ENCODE data around the gene ZNF766. TPM values are rescaled to one million over a fixed set of nuclear protein-coding genes. Genes with fewer than 3 reads are reported as not detected.

ZNF766 gene
- total and polyA plus RNA-seq, 9 of the 15 experiments (the other 6 are each of a cell fraction or from before 2014, with no cell fraction given), result 6.7 to 23.0 (median 11.2) TPM

DNA sequence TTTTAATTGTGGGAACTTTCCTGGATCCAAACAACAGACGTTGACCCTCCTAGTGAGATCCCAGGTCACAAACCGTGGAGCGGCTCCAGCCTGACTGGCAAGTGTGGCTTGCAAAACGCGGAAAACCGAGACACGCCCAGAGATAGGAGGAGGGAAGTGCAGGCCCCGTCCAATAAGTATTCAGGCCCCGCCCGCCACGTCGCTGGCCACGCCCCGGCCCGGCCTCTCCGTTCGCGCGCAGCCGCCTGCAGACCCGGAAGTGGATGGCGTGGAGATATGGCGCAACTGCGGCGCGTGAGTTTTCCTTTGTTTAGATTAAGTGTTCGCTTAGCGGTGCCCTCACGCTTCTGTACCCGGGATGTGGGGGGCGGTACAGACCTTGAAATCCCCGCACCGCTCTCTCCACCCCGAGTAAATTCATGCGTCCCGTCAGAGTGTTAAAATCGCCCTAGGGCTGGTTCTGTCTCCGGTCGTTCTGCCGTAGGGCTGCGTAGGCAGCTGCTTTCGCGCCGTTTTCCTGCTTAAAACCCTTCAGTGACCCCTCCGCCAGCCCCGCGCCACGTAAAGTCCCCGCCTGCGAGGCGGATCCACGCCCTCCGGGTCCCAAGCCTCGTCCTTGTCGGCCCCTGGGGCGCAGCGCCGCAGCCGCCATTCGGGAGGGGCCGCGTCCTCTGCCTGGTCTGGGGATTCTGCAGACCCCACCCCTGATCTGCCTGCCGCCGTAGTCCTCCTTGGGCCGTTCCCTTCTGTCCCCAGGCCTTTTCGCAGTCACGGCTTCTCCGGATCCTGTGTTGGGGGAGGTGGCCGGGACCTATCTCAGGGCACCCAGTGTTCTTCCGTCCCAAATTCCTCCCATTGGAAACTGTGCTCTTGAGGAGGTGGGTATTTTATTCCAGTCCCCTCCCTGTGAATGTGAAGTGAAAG is at the start of gene ZNF766 (continued):
- no peak for TF ChIP-seq ZNF143 (CRISPR knock-in tag; IDR thresholded peaks at IDR 0.05)
- TF ChIP-seq, protein P1, sequence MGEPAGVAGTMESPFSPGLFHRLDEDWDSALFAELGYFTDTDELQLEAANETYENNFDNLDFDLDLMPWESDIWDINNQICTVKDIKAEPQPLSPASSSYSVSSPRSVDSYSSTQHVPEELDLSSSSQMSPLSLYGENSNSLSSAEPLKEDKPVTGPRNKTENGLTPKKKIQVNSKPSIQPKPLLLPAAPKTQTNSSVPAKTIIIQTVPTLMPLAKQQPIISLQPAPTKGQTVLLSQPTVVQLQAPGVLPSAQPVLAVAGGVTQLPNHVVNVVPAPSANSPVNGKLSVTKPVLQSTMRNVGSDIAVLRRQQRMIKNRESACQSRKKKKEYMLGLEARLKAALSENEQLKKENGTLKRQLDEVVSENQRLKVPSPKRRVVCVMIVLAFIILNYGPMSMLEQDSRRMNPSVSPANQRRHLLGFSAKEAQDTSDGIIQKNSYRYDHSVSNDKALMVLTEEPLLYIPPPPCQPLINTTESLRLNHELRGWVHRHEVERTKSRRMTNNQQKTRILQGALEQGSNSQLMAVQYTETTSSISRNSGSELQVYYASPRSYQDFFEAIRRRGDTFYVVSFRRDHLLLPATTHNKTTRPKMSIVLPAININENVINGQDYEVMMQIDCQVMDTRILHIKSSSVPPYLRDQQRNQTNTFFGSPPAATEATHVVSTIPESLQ (CRISPR knock-in tag; IDR thresholded peaks at IDR 0.05), result no peak
- TF ChIP-seq KHSRP (IDR thresholded peaks at IDR 0.05), result no peak
- TF ChIP-seq HLTF (IDR thresholded peaks at IDR 0.05), result no peak
- no peak for TF ChIP-seq CC2D1A (IDR thresholded peaks at IDR 0.05)
- TF ChIP-seq POLR3G (IDR thresholded peaks at IDR 0.05; ENCODE audit: extremely low read depth, insufficient read length, insufficient replicate concordance), result no peak
- TF ChIP-seq, protein P2, sequence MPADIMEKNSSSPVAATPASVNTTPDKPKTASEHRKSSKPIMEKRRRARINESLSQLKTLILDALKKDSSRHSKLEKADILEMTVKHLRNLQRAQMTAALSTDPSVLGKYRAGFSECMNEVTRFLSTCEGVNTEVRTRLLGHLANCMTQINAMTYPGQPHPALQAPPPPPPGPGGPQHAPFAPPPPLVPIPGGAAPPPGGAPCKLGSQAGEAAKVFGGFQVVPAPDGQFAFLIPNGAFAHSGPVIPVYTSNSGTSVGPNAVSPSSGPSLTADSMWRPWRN (IDR thresholded peaks at IDR 0.05; ENCODE audit: low read depth), result no peak
- TF ChIP-seq TEAD2 (tag; IDR thresholded peaks at IDR 0.05), result no peak
- TF ChIP-seq, protein P3, sequence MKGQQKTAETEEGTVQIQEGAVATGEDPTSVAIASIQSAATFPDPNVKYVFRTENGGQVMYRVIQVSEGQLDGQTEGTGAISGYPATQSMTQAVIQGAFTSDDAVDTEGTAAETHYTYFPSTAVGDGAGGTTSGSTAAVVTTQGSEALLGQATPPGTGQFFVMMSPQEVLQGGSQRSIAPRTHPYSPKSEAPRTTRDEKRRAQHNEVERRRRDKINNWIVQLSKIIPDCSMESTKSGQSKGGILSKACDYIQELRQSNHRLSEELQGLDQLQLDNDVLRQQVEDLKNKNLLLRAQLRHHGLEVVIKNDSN (CRISPR knock-in tag; IDR thresholded peaks at IDR 0.05), result no peak
- no peak for TF ChIP-seq ZFP1 (CRISPR knock-in tag; IDR thresholded peaks at IDR 0.05)
- TF ChIP-seq ZNF384 (IDR thresholded peaks at IDR 0.05; ENCODE audit: low read depth, low read length), result no peak
- TF ChIP-seq ZNF785 (CRISPR knock-in tag; IDR thresholded peaks at IDR 0.05), result no peak
- peak; percentile 40; the same call in 1 of the 2 replicates for TF ChIP-seq MXI1 (IDR thresholded peaks at IDR 0.05; ENCODE audit: low read depth, low read length)
- TF ChIP-seq TAL1 (IDR thresholded peaks at IDR 0.05), result no peak
- TF ChIP-seq SP2 (IDR thresholded peaks at IDR 0.05; ENCODE audit: extremely low read depth, low read depth, low read length, poor library complexity, severe bottlenecking), result no peak
- TF ChIP-seq ZNF764 (CRISPR knock-in tag; IDR thresholded peaks at IDR 0.05; ENCODE audit: low read depth), result no peak
- TF ChIP-seq, protein P4, sequence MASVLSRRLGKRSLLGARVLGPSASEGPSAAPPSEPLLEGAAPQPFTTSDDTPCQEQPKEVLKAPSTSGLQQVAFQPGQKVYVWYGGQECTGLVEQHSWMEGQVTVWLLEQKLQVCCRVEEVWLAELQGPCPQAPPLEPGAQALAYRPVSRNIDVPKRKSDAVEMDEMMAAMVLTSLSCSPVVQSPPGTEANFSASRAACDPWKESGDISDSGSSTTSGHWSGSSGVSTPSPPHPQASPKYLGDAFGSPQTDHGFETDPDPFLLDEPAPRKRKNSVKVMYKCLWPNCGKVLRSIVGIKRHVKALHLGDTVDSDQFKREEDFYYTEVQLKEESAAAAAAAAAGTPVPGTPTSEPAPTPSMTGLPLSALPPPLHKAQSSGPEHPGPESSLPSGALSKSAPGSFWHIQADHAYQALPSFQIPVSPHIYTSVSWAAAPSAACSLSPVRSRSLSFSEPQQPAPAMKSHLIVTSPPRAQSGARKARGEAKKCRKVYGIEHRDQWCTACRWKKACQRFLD (CRISPR knock-in tag; IDR thresholded peaks at IDR 0.05), result no peak
- TF ChIP-seq, protein P5, sequence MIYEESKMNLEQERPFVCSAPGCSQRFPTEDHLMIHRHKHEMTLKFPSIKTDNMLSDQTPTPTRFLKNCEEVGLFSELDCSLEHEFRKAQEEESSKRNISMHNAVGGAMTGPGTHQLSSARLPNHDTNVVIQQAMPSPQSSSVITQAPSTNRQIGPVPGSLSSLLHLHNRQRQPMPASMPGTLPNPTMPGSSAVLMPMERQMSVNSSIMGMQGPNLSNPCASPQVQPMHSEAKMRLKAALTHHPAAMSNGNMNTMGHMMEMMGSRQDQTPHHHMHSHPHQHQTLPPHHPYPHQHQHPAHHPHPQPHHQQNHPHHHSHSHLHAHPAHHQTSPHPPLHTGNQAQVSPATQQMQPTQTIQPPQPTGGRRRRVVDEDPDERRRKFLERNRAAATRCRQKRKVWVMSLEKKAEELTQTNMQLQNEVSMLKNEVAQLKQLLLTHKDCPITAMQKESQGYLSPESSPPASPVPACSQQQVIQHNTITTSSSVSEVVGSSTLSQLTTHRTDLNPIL (CRISPR knock-in tag; IDR thresholded peaks at IDR 0.05), result no peak
- no peak for TF ChIP-seq RBM22 (IDR thresholded peaks at IDR 0.05; ENCODE audit: low read depth, low read length, poor library complexity, severe bottlenecking)
- TF ChIP-seq, protein P6, sequence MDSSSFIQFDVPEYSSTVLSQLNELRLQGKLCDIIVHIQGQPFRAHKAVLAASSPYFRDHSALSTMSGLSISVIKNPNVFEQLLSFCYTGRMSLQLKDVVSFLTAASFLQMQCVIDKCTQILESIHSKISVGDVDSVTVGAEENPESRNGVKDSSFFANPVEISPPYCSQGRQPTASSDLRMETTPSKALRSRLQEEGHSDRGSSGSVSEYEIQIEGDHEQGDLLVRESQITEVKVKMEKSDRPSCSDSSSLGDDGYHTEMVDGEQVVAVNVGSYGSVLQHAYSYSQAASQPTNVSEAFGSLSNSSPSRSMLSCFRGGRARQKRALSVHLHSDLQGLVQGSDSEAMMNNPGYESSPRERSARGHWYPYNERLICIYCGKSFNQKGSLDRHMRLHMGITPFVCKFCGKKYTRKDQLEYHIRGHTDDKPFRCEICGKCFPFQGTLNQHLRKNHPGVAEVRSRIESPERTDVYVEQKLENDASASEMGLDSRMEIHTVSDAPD (CRISPR knock-in tag; IDR thresholded peaks at IDR 0.05), result no peak
- TF ChIP-seq ZNF699 (CRISPR knock-in tag; IDR thresholded peaks at IDR 0.05; ENCODE audit: insufficient replicate concordance), result no peak
